Activated CD4-positive, alpha-beta T cell treated with anti-CD3 and anti-CD28 coated beads, Interleukin-2, amount 10 ng/mL, durations not matched to agents 7 days and 5 days (primary cell): ENCODE measurements around the gene ARG2. TPM values are rescaled to one million over a fixed set of nuclear protein-coding genes. Genes with fewer than 3 reads are reported as not detected.
A peak's percentile ranks its signal among the peaks of the same experiment; 100 is the strongest.

Source experiments
- CTCF ChIA-PET: fragments of 350-600 bp; sonication (Branson Sonifier 250); formaldehyde crosslinking; loops from one replicate; lab custom pipeline; 2021; ENCODE audit warnings: antibody characterized with exemption; lab: Charles Lee
- POLR2A ChIA-PET: fragments of 350-600 bp; sonication (Branson Sonifier 250); formaldehyde crosslinking; loops from one replicate; lab custom pipeline; 2021; ENCODE audit warnings: antibody characterized with exemption; lab: Charles Lee
- DNase-seq: peaks from one replicate; pipeline ENCODE4 v3.0.0-alpha.2; 2020
- H3K27ac Mint-ChIP-seq: one replicate; pipeline ENCODE4 v1.8.0; 2021; ENCODE audit warnings: mild to moderate bottlenecking, moderate library complexity, mixed read lengths
- H3K27me3 Mint-ChIP-seq: one replicate; pipeline ENCODE4 v1.8.0; 2021; ENCODE audit warnings: mixed read lengths
- H3K36me3 Mint-ChIP-seq: one replicate; pipeline ENCODE4 v1.8.0; 2021; ENCODE audit warnings: low read depth, mixed read lengths
- H3K4me1 Mint-ChIP-seq: one replicate; pipeline ENCODE4 v1.8.0; 2021; ENCODE audit warnings: mixed read lengths
- H3K4me3 Mint-ChIP-seq: one replicate; pipeline ENCODE4 v1.8.0; 2021; ENCODE audit warnings: mild to moderate bottlenecking, moderate library complexity, mixed read lengths
- H3K9me3 Mint-ChIP-seq: one replicate; pipeline ENCODE4 v1.8.0; 2021; ENCODE audit warnings: mixed read lengths
- total RNA-seq, 2 experiments: library from RNA; stranded (reverse); gene quantifications; one replicate each; pipeline ENCODE4 v1.2.3, GENCODE V29; 2021

Gene ARG2
- total RNA-seq: 1 to 10 TPM; 1.0 to 1.6 TPM

DNA sequence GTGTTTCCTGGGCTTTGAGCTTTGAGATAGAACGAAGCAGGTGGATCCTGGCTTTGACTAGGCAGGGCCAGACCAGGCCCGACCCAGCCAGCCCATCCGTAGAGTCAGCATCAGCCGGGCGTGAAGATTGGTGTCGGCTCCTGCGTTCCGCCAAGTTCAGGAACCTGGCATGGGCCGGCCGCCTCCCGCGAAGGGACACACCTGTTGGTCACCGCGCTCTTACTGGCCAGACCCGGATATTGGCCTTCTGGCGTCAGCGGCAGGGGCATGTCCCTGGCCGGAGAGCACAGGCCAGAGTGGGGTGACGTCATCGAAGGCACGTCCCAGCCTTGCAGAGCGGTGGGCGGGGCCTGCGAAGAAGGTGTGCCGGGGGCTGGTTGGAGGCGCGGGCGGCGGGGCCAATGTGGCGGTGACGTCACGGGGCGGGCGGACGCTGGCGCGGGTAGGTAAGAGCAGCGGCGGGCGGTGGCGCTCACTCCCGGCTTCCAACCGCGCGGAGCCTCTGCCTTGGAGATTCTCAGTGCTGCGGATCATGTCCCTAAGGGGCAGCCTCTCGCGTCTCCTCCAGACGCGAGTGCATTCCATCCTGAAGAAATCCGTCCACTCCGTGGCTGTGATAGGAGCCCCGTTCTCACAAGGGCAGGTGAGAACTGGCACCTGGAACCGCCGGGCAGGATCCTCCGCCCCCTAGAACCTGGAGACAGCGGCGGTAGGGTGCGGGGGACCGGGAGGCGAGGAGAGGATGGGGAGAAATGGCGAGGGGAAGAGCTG lies at the start of gene ARG2:
TSS of gene ARG2 (plus strand) at position 475 of the 771 bp plus-strand sequence. CDS start at position 533, 58 bp downstream.
- no peaks in the 10 kb centered on the region for H3K9me3 Mint-ChIP-seq
- DNase-seq: peak; percentile 96
- H3K36me3 Mint-ChIP-seq: no peaks in the 10 kb centered on the region
- peak within 1 kb of the TSS; percentile 84 for H3K27ac Mint-ChIP-seq
- ChIA-PET CTCF (interaction anchor here (0.7 to 4.7 kb wide), 14 partner anchors 9 to 260 kb away, joined by 3 to 26 read pairs (median 4); partner anchors contain the start of genes ATP6V1D, EIF2S1, PIGH and RDH12), POLR2A (interaction anchor here (0.6 kb wide), 1 partner anchor 127 kb away, joined by 4 read pairs; no protein-coding TSS in a partner anchor)
- H3K4me1 Mint-ChIP-seq: peaks cover 33% of the 10 kb centered on the region
- peak within 1 kb of the TSS; percentile 75 for H3K4me3 Mint-ChIP-seq
- peaks cover 14% of the 10 kb centered on the region for H3K27me3 Mint-ChIP-seq

DNA sequence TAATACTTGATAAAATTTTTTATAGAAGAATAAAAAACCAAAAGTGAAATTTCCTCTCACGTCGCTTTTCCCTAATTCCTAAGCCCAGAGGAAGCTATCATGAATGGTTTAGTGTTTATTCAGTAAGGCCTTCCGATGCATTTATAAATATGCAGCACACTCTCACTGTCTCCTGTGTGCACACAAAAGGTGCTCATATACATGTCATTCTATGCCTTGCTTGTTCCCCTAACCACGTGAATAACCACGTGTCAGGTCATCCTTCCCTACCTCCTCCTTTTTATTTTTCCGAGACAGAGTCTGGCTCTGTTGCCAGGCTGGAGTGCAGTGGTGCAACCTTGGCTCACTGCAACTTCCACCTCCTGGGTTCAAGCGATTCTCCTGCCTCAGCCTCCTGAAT lies 49.3 kb upstream of the ARG2 start:
- POLR2A ChIA-PET: no interaction called here
- no peaks in the 10 kb centered on the region for H3K9me3 Mint-ChIP-seq

DNA sequence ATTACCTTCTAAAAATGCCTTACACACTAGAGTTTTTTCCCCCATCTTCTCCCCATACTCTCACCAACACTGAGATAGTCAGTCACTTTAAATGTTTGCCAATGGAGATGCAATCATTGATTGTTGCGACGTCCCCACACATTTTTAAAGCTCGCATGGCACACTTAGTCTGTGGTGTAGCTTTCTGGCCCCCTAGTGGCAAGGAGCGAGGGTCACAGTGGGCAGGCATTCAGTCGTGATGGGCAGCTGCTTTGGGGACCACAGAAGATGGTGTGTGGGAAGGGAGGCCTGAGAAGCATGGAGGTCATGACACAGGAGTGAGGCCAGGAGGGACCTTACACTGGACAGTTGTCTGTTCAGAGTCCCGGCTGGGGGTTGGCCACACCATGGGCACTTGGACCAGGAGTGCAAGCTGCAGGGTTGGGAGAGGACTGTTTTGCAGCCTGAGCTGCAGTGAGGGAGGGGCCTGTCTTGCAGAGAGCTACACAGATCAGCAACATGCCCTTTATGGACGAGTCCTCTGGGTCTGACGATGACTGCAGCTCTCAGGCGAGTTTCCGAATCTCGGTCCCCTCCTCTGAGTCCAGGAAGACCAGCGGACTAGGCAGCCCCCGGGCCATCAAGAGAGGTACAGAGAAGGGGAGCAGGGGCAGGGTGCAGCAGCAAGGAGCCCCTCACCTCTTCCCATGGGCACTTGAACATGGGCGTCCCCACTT lies 48.3 kb upstream of the ARG2 start:
- POLR2A ChIA-PET: no interaction called here
- Mint-ChIP-seq H3K27ac (no peak overlapping the region), H3K4me3 (no peak overlapping the region), H3K36me3 (no peaks in the 10 kb centered on the region), H3K27me3 (no peaks in the 10 kb centered on the region), H3K4me1 (peaks cover 13% of the 10 kb centered on the region), H3K9me3 (no peaks in the 10 kb centered on the region)
- peak; percentile 78 for DNase-seq
- CTCF ChIA-PET: interaction anchor here (0.6 to 3.3 kb wide), 28 partner anchors 8 to 151 kb away, joined by 3 to 27 read pairs (median 5); partner anchors contain the start of gene PIGH

More for the DNA sequence above, 49.3 kb upstream of the ARG2 start:
- DNase-seq: no peak
- Mint-ChIP-seq H3K27ac (no peak overlapping the region), H3K27me3 (no peaks in the 10 kb centered on the region), H3K36me3 (no peaks in the 10 kb centered on the region), H3K4me1 (peaks cover 13% of the 10 kb centered on the region), H3K4me3 (no peak overlapping the region)
- CTCF ChIA-PET: interaction anchor here (0.5 to 3.3 kb wide), 11 partner anchors 7 to 143 kb away, joined by 3 to 27 read pairs (median 6); no protein-coding TSS in a partner anchor

DNA sequence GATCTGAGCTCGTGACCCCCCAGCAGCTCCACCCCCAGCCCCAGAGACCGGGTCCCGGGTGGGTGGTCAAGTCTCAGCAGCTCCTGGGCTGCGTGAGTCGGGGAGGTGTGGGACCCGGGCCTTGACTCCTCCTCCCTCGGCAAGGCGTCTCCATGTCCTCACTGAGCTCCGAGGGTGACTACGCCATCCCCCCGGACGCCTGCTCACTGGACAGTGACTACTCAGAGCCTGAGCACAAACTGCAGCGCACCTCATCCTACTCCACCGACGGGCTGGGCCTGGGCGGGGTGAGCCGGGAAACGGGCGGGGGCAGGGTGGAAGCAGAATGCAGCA lies 47.8 kb upstream of the ARG2 start:
- Mint-ChIP-seq H3K27ac (no peak overlapping the region), H3K4me3 (no peak overlapping the region), H3K9me3 (no peaks in the 10 kb centered on the region), H3K27me3 (no peaks in the 10 kb centered on the region), H3K36me3 (no peaks in the 10 kb centered on the region), H3K4me1 (peaks cover 8% of the 10 kb centered on the region)
- ChIA-PET POLR2A (no interaction called here), CTCF (interaction anchor here (0.6 to 3.3 kb wide), 21 partner anchors 8 to 152 kb away, joined by 3 to 27 read pairs (median 6); partner anchors contain the start of gene PIGH)
- DNase-seq: no peak

DNA sequence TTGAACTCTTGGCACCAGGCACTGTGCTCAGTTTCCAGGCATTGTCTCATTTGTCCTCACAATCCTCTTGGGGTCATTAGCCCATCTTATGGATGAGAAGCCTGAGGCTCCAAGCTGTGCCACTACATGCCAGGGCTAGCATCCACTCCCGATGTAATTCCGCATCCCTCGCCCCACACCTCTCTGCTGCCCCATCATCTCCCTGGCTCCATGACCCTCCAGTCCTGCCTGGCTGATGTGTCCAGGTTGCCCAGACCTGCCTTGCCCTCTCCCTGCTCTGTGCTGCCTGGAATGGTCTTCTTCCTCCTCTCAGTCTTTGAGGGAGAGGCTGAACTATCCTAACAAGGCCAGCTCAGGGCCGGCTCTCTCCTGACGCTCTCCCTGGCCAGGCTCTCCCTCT lies 47.1 kb upstream of the ARG2 start:
- Mint-ChIP-seq H3K4me1 (peaks cover 3% of the 10 kb centered on the region), H3K4me3 (no peak overlapping the region), H3K27ac (no peak overlapping the region), H3K27me3 (no peaks in the 10 kb centered on the region), H3K9me3 (no peaks in the 10 kb centered on the region), H3K36me3 (no peaks in the 10 kb centered on the region)
- ChIA-PET CTCF (interaction anchor here (1.0 to 3.3 kb wide), 8 partner anchors 8 to 148 kb away, joined by 4 to 27 read pairs (median 10); partner anchors contain the start of gene PIGH), POLR2A (no interaction called here)
- no peak for DNase-seq

DNA sequence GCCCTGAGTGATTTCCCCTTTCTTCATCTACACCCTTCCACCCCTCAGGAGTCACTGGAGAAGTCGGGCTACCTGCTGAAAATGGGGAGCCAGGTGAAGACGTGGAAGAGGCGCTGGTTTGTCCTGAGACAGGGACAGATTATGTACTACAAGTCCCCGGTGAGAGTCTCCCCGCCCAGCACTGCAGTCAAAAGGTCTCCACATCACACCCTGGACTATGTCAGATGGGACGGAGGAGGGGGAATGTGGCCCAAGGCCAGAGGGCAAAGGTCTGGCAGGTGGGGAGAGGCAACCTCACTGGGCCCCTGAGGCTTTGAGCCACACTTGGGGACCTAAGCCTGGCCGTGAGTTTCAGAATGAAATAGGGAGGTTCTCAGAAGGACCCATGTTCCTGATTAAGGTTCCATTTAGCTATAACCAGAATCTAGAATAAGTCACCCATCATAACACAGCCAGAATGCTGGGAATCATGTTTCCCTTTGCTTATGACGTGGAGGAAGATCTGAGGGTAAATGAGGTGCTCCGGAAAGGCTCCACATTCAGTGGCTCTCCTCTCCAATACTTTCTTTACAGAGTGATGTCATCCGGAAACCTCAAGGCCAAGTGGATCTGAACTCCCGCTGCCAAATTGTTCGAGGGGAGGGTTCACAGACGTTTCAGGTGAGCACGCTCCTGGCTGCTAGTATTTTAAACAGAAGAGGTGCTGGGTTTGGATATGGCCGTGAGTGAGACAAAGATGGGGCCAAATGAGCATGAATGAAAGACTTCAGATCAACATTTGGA lies 46.3 kb upstream of the ARG2 start:
- Mint-ChIP-seq H3K27me3 (no peaks in the 10 kb centered on the region), H3K4me1 (peaks cover 2% of the 10 kb centered on the region), H3K36me3 (no peaks in the 10 kb centered on the region), H3K27ac (no peak overlapping the region), H3K4me3 (no peak overlapping the region), H3K9me3 (no peaks in the 10 kb centered on the region)
- POLR2A ChIA-PET: no interaction called here
- CTCF ChIA-PET: no interaction called here
- no peak for DNase-seq

DNA sequence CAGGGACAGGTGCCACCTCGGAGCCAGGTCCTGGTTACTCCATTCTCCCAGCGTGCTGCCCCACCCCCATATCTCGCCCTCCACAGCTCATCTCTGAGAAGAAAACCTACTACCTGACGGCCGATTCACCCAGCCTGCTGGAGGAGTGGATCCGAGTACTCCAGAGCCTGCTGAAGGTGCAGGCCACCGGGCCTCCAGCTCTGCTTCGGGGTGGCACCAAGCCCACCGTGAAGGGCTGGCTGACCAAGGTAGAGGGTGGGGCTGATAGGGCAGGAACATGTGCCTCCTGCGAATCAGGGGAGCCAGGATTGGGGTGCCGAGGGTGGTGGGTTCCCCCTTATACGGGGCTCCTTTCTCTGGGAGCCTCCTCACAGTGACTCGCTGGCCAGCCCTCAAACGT lies 45.6 kb upstream of the ARG2 start:
- no peak overlapping the region for H3K4me3 Mint-ChIP-seq
- no peaks in the 10 kb centered on the region for H3K36me3 Mint-ChIP-seq
- CTCF ChIA-PET: no interaction called here
- H3K27ac Mint-ChIP-seq: no peak overlapping the region
- H3K4me1 Mint-ChIP-seq: peaks cover 2% of the 10 kb centered on the region
- no peak for DNase-seq
- no peaks in the 10 kb centered on the region for H3K9me3 Mint-ChIP-seq
- POLR2A ChIA-PET: no interaction called here
- no peaks in the 10 kb centered on the region for H3K27me3 Mint-ChIP-seq

DNA sequence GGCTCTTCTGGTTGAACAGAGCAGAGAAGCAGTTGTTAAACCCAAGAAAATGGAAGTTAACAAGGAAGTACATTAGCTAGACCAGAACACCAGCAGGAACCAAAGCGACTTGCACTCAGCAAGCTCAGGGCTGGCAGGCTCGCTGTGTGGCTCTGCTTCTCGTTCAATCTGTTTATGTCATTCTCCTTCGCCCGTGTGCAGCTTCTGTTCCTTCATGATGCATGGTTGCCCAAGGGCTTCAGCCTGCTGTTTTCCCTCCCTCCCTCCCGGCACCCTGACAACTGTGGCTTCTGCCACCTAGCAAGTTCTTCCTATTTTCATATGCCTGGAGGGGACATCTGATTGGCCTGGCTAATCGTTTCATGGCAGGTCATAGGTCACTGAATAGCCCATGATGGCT lies 44.9 kb upstream of the ARG2 start:
- no peak for DNase-seq
- Mint-ChIP-seq H3K27ac (no peak overlapping the region), H3K4me3 (no peak overlapping the region), H3K4me1 (peaks cover 2% of the 10 kb centered on the region), H3K36me3 (no peaks in the 10 kb centered on the region), H3K9me3 (no peaks in the 10 kb centered on the region), H3K27me3 (no peaks in the 10 kb centered on the region)
- POLR2A ChIA-PET: no interaction called here
- CTCF ChIA-PET: no interaction called here

DNA sequence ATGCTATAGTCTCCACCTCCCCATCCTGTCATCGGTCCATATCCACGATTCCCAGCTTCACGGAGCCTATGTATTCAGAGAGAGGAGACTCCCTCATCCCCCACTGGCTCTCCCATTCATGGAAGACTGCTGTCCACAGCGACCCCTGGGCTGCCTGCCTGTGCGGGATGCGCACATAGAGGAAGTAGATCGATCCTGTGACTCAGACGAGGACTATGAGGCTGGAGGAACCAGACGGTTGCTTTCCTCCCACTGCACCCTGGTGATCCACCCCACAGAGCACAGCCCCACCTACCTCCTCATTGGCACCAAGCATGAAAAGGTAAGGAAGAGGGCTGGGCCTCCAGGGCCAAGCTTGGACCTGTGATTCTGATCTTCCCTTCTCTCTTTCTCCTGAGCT lies 44.0 kb upstream of the ARG2 start:
- Mint-ChIP-seq H3K36me3 (no peaks in the 10 kb centered on the region), H3K27ac (no peak overlapping the region), H3K9me3 (no peaks in the 10 kb centered on the region), H3K4me3 (no peak overlapping the region), H3K4me1 (peaks cover 2% of the 10 kb centered on the region), H3K27me3 (no peaks in the 10 kb centered on the region)
- ChIA-PET CTCF (interaction anchor here (0.8 to 1.4 kb wide), 2 partner anchors 12 to 24 kb away, joined by 3 to 4 read pairs; partner anchors contain the start of gene PIGH), POLR2A (no interaction called here)
- DNase-seq: no peak

DNA sequence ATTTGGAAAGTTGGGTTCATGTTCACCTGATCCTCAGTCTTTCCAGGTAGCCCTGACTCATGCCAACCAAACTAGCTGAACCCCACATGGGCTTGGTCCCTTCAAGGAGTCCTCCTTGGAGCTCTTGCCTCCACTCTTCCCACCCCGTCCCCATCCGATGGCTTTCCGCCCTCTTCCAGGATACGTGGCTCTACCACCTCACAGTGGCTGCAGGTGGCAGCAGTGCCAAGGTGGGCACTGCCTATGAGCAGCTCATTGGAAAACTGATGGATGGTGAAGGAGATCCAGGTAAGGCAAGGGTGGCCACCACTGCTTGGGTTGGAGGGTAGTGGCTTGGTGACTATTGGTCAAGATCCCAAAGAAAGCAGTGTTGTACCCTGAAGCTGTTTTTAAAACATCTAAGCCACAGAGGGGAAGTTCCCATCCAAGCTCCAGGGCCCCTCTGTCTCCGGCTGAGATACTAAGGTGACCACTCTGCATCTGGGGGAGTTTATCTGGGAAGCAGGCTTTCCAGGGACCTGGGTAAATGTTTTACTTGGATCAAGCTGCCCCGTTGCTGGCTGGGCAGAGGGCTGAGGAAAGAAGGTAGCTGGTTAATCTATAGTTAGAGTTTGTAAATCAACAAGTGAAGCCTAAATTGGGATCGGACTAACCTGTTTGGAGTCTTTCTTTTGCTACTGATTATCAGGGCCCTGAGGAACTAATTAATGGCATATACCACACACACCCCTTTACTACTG lies 43.3 kb upstream of the ARG2 start:
- POLR2A ChIA-PET: no interaction called here
- H3K36me3 Mint-ChIP-seq: no peaks in the 10 kb centered on the region
- H3K4me1 Mint-ChIP-seq: peaks cover 3% of the 10 kb centered on the region
- H3K9me3 Mint-ChIP-seq: no peaks in the 10 kb centered on the region
- no peak for DNase-seq
- H3K27ac Mint-ChIP-seq: no peak overlapping the region
- H3K4me3 Mint-ChIP-seq: no peak overlapping the region
- no peaks in the 10 kb centered on the region for H3K27me3 Mint-ChIP-seq
- CTCF ChIA-PET: interaction anchor here (0.8 to 1.4 kb wide), 4 partner anchors 12 to 128 kb away, joined by 3 to 4 read pairs (median 3); partner anchors contain the start of gene PIGH

DNA sequence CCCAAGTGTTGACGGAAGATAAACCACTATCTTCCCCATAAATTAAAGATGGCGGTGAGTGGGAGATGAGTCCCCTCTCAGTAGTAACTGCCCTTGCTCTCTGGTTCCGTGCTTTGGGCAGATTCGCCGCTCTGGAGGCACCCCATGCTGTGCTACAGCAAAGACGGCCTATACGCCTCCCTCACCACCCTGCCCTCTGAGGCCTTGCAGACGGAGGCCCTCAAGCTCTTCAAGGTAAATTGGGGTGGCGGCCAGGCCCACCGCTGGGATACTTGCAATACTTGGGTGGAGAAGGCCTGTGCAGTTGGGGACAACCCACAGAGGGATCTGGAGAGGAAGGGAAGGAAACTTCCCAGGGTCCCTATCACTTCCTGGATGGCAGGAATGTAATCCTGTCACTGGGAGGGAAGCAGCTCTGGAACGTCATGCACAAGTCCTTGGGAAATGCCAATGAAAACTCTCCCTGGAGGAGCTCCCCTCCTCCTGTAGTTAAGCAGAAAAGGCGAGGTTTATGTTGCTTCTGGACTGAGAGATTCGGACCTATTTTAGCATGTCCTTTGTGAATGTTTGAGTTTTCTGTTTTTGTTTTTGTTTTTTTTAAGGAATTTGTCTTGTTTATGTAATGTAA lies 42.4 kb upstream of the ARG2 start:
- no peaks in the 10 kb centered on the region for H3K27me3 Mint-ChIP-seq

More for the DNA sequence above, 42.4 kb upstream of the ARG2 start:
- POLR2A ChIA-PET: interaction anchor here (0.7 kb wide), 1 partner anchor 308 kb away, joined by 5 read pairs; no protein-coding TSS in a partner anchor
- Mint-ChIP-seq H3K9me3 (no peaks in the 10 kb centered on the region), H3K36me3 (no peaks in the 10 kb centered on the region), H3K4me3 (no peak overlapping the region), H3K27ac (no peak overlapping the region), H3K4me1 (peaks cover 7% of the 10 kb centered on the region)
- CTCF ChIA-PET: interaction anchor here (1.1 to 1.5 kb wide), 3 partner anchors 11 to 126 kb away, joined by 3 to 4 read pairs (median 3); no protein-coding TSS in a partner anchor
- DNase-seq: no peak
